Measurements from ENCODE around the gene MAGI2.

Gene MAGI2

DNA sequence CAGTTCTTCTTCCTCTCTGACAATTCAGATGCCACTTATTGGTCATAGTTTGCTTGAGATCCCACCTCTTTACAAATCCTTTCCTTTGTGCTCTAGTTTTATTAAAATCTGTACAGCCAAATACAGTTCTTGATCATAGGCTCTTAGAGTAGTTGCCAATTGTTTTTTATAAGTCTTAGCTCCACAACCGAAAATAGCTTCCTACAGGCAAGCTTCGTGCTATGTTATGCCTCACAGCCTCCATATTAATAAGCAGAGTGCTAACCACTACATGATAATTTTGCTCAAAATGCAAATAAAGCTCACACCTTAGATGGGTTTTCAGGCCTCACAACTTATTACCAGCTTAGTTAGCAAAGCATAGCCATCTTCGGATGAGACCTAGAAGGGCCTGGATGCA, 688.9 kb downstream of the MAGI2 start:
- DNase-seq (no peak), ATAC-seq (ENCODE audit: insufficient read depth, low read depth) (no peak)
- Histone ChIP-seq H3K4me2 (ENCODE audit: insufficient read depth, low read length) (no peak overlapping the region), H2AFZ (ENCODE audit: low read depth, low read length) (no peak overlapping the region), H3K36me3 (ENCODE audit: insufficient read depth, low read length) (no peaks in the 10 kb centered on the region), H3K4me1 (ENCODE audit: insufficient read depth, low read length) (no peaks in the 10 kb centered on the region), H3K27me3 (ENCODE audit: insufficient read depth, low read length, poor library complexity) (no peaks in the 10 kb centered on the region), H3K79me2 (ENCODE audit: insufficient read depth, low read length) (no peaks in the 10 kb centered on the region), H3K9me3 (ENCODE audit: insufficient read depth, low read length, severe bottlenecking) (no peaks in the 10 kb centered on the region), H3K9ac (ENCODE audit: low read depth, low read length) (no peak overlapping the region), H4K20me1 (ENCODE audit: insufficient read depth, low read length) (no peaks in the 10 kb centered on the region), H3K27ac (ENCODE audit: low read length) (no peak overlapping the region), H3K4me3 (ENCODE audit: low read depth in 1 of 2, low read length in 2 of 2) (no peak overlapping the region)
- no peak for TF ChIP-seq EZH2 (IDR thresholded peaks at IDR 0.05; ENCODE audit: borderline replicate concordance, low read depth, low read length, severe bottlenecking)
- TF ChIP-seq, protein P1, sequence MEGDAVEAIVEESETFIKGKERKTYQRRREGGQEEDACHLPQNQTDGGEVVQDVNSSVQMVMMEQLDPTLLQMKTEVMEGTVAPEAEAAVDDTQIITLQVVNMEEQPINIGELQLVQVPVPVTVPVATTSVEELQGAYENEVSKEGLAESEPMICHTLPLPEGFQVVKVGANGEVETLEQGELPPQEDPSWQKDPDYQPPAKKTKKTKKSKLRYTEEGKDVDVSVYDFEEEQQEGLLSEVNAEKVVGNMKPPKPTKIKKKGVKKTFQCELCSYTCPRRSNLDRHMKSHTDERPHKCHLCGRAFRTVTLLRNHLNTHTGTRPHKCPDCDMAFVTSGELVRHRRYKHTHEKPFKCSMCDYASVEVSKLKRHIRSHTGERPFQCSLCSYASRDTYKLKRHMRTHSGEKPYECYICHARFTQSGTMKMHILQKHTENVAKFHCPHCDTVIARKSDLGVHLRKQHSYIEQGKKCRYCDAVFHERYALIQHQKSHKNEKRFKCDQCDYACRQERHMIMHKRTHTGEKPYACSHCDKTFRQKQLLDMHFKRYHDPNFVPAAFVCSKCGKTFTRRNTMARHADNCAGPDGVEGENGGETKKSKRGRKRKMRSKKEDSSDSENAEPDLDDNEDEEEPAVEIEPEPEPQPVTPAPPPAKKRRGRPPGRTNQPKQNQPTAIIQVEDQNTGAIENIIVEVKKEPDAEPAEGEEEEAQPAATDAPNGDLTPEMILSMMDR (IDR thresholded peaks at IDR 0.05; ENCODE audit: borderline replicate concordance, extremely low read depth, low read length, poor library complexity, severe bottlenecking) = no peak

DNA sequence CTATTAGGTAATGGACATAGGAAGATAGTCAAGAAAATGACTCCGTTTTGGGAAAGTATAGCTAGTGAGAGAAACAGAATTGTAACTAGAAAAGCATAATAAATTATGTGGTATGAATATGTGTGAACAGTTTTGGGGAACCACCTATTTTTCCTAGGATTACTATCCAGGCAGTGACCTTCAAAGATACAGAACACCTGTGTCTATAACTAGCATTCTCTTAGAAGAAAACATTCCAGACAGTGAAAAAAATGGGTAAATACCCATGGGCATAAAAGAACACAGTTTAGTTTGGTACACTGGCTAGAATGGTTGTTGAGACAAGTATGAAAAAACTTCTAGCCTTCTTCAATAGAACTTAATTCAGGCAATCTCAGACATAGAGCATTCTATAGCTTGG, 690.8 kb downstream of the MAGI2 start:
- Histone ChIP-seq H3K27me3 (ENCODE audit: insufficient read depth, low read length, poor library complexity) (no peaks in the 10 kb centered on the region), H3K9ac (ENCODE audit: low read depth, low read length) (no peak overlapping the region), H3K9me3 (ENCODE audit: insufficient read depth, low read length, severe bottlenecking) (no peaks in the 10 kb centered on the region), H3K79me2 (ENCODE audit: insufficient read depth, low read length) (no peaks in the 10 kb centered on the region), H3K36me3 (ENCODE audit: insufficient read depth, low read length) (no peaks in the 10 kb centered on the region), H3K4me1 (ENCODE audit: insufficient read depth, low read length) (no peaks in the 10 kb centered on the region), H3K4me2 (ENCODE audit: insufficient read depth, low read length) (no peak overlapping the region), H4K20me1 (ENCODE audit: insufficient read depth, low read length) (no peaks in the 10 kb centered on the region), H3K4me3 (ENCODE audit: low read depth in 1 of 2, low read length in 2 of 2) (no peak overlapping the region), H2AFZ (ENCODE audit: low read depth, low read length) (no peak overlapping the region), H3K27ac (ENCODE audit: low read length) (no peak overlapping the region)
- TF ChIP-seq, protein P1 (IDR thresholded peaks at IDR 0.05; ENCODE audit: borderline replicate concordance, extremely low read depth, low read length, poor library complexity, severe bottlenecking) = no peak
- TF ChIP-seq EZH2 (IDR thresholded peaks at IDR 0.05; ENCODE audit: borderline replicate concordance, low read depth, low read length, severe bottlenecking) = no peak
- ATAC-seq (ENCODE audit: insufficient read depth, low read depth) = no peak
- no peak for DNase-seq

DNA sequence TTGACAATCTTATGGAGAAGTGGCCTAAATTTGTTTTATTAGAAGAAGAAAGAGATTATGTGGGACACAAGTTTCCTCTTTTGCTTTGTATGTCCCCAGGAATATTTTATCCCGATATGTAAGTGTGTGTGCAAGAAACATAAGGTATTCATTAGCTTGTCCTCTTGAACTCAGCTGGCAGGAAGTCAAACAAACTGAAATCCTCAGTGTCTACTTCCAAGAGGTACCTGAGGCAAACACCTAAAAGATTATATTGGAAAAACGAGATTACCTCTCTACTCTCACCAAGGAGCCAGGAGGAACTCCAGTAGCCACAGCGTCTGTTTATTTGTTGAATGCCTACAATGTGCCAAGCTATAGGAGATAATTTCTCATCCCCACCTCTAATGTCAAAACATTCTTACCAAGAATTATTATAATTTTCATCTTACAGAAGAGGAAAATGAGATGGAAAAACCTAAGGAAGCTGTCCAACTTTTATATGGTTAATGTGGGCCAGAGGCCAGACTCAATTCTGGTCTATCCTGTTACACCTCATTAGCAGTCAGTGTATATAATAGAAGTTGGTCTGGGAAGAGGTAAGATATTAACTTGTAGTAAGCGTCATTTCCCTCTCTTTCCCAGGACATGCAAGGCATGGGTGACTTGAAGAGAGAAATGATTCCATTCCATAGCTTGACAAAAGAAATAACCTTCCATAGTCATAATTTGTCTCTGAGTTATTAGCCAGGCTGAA, 692.7 kb downstream of the MAGI2 start:
- no peak overlapping the region for H3K4me2 ChIP-seq (ENCODE audit: insufficient read depth, low read length)
- H3K27me3 ChIP-seq (ENCODE audit: insufficient read depth, low read length, poor library complexity) = no peaks in the 10 kb centered on the region
- no peaks in the 10 kb centered on the region for H3K36me3 ChIP-seq (ENCODE audit: insufficient read depth, low read length)
- no peaks in the 10 kb centered on the region for H3K9me3 ChIP-seq (ENCODE audit: insufficient read depth, low read length, severe bottlenecking)
- no peak overlapping the region for H3K27ac ChIP-seq (ENCODE audit: low read length)
- H3K4me1 ChIP-seq (ENCODE audit: insufficient read depth, low read length) = no peaks in the 10 kb centered on the region
- TF ChIP-seq, protein P1 (IDR thresholded peaks at IDR 0.05; ENCODE audit: borderline replicate concordance, extremely low read depth, low read length, poor library complexity, severe bottlenecking) = no peak
- no peak for TF ChIP-seq EZH2 (IDR thresholded peaks at IDR 0.05; ENCODE audit: borderline replicate concordance, low read depth, low read length, severe bottlenecking)
- no peak overlapping the region for H2AFZ ChIP-seq (ENCODE audit: low read depth, low read length)
- no peaks in the 10 kb centered on the region for H3K79me2 ChIP-seq (ENCODE audit: insufficient read depth, low read length)
- ATAC-seq (ENCODE audit: insufficient read depth, low read depth) (no peak), DNase-seq (no peak)
- H3K9ac ChIP-seq (ENCODE audit: low read depth, low read length) = no peak overlapping the region
- H3K4me3 ChIP-seq (ENCODE audit: low read depth in 1 of 2, low read length in 2 of 2) = no peak overlapping the region
- H4K20me1 ChIP-seq (ENCODE audit: insufficient read depth, low read length) = no peaks in the 10 kb centered on the region

Measured in DND-41 (cell line).